OCI-LY1 (cell line): ENCODE results near the gene SEMA6B.

ENCODE experiments used
- H2AFZ ChIP-seq: fragments of 200-600 bp; sonication (generic), shearing (Covaris generic); 2 replicates; pipeline ENCODE4 v1.6.0; 2014; ENCODE audit warnings: antibody characterized with exemption, mild to moderate bottlenecking, low read length
- H3F3A ChIP-seq: fragments of 200-600 bp; sonication (generic), shearing (Covaris generic); 2 replicates; pipeline ENCODE4 v1.6.0; 2014; ENCODE audit warnings: mild to moderate bottlenecking, antibody characterized with exemption, low read length, moderate library complexity; ENCODE audit not compliant: insufficient read depth
- H3K27ac ChIP-seq: fragments of 200-600 bp; sonication (generic); 2 replicates; pipeline ENCODE4 v1.5.1; 2014; ENCODE audit warnings: low read length, mixed run types, mild to moderate bottlenecking, low read depth; ENCODE audit not compliant: poor library complexity, severe bottlenecking
- H3K27me3 ChIP-seq: fragments of 200-600 bp; sonication (generic); 2 replicates; pipeline ENCODE4 v1.6.0; 2014; ENCODE audit warnings: antibody characterized with exemption, mild to moderate bottlenecking, low read length, moderate library complexity; ENCODE audit not compliant: insufficient read depth
- H3K36me3 ChIP-seq: fragments of 200-600 bp; sonication (generic); 2 replicates; pipeline ENCODE4 v1.6.1; 2014; ENCODE audit warnings: mild to moderate bottlenecking, antibody characterized with exemption, low read length, moderate library complexity, mixed read lengths; ENCODE audit not compliant: insufficient read depth
- H3K4me1 ChIP-seq: fragments of 200-600 bp; sonication (generic); 2 replicates; pipeline ENCODE4 v1.5.1; 2014; ENCODE audit warnings: mild to moderate bottlenecking, low read length, moderate library complexity; ENCODE audit not compliant: insufficient read depth, severe bottlenecking
- H3K4me2 ChIP-seq: fragments of 200-600 bp; sonication (generic), shearing (Covaris generic); 2 replicates; pipeline ENCODE4 v1.6.1; 2014; ENCODE audit warnings: low read length
- H3K4me3 ChIP-seq: fragments of 200-600 bp; sonication (generic); 2 replicates; pipeline ENCODE4 v1.5.1; 2014; ENCODE audit warnings: low read length, low read depth, mild to moderate bottlenecking, mixed read lengths; ENCODE audit not compliant: poor library complexity, severe bottlenecking
- H3K79me2 ChIP-seq: fragments of 200-600 bp; shearing (Covaris generic); 2 replicates; pipeline ENCODE4 v1.6.1; 2016; ENCODE audit warnings: mixed run types, low read length, mixed read lengths; ENCODE audit not compliant: insufficient read depth
- H3K9ac ChIP-seq: fragments of 200-600 bp; sonication (generic), shearing (Covaris generic); 2 replicates; pipeline ENCODE4 v1.6.1; 2014; ENCODE audit warnings: mild to moderate bottlenecking, low read length, mixed read lengths
- H3K9me2 ChIP-seq: fragments of 200-600 bp; sonication (generic), shearing (Covaris generic); 2 replicates; pipeline ENCODE4 v1.6.1; 2014; ENCODE audit warnings: low read depth, mild to moderate bottlenecking, low read length, mixed read lengths
- H3K9me3 ChIP-seq: fragments of 200-600 bp; shearing (Covaris generic); 2 replicates; pipeline ENCODE4 v1.6.1; 2014; ENCODE audit warnings: low read length, mixed read lengths
- H4K20me1 ChIP-seq: fragments of 200-600 bp; sonication (generic), shearing (Covaris generic); 2 replicates; pipeline ENCODE4 v1.6.0; 2016; ENCODE audit warnings: mild to moderate bottlenecking, low read length; ENCODE audit not compliant: insufficient read depth
- CTCF ChIP-seq: fragments of 200-600 bp; sonication (generic), shearing (Covaris generic); IDR thresholded peaks from 2 replicates; pipeline ENCODE4 v1.5.1; 2017; ENCODE audit warnings: mild to moderate bottlenecking, antibody characterized with exemption, low read length, moderate library complexity, mixed read lengths
- EZH2 ChIP-seq: fragments of 200-600 bp; sonication (generic), shearing (Covaris generic); IDR thresholded peaks from 2 replicates; pipeline ENCODE4 v1.8.0; 2017; ENCODE audit warnings: borderline replicate concordance, mixed run types, mild to moderate bottlenecking, antibody characterized with exemption, low read length, moderate library complexity, mixed read lengths

Gene SEMA6B

GRCh38 chr19:4578552-4579248, 19.2 kb upstream of the SEMA6B start:
- no peak overlapping the region for H3K9ac ChIP-seq
- H3K9me2 ChIP-seq: no peaks in the 10 kb centered on the region
- H3K27me3 ChIP-seq: no peaks in the 10 kb centered on the region; the same call in 1 of the 2 replicates
- no peaks in the 10 kb centered on the region for H3K4me1 ChIP-seq
- H3K36me3 ChIP-seq: no peaks in the 10 kb centered on the region
- H3K79me2 ChIP-seq: no peaks in the 10 kb centered on the region
- no peak overlapping the region for H3K27ac ChIP-seq
- no peaks in the 10 kb centered on the region; the same call in 1 of the 2 replicates for H3F3A ChIP-seq
- no peaks in the 10 kb centered on the region for H3K9me3 ChIP-seq
- H3K4me3 ChIP-seq: no peak overlapping the region
- no peak overlapping the region for H3K4me2 ChIP-seq
- no peak overlapping the region for H2AFZ ChIP-seq
- no peaks in the 10 kb centered on the region for H4K20me1 ChIP-seq
- TF ChIP-seq EZH2: no peak
- TF ChIP-seq CTCF: no peak

GRCh38 chr19:4577020-4577782, 17.7 kb upstream of the SEMA6B start:
- Histone ChIP-seq H3K27ac (no peak overlapping the region), H3F3A (no peaks in the 10 kb centered on the region; the same call in 1 of the 2 replicates), H3K9me2 (no peaks in the 10 kb centered on the region), H3K27me3 (no peaks in the 10 kb centered on the region), H2AFZ (no peak overlapping the region), H3K4me1 (no peaks in the 10 kb centered on the region), H3K9me3 (no peaks in the 10 kb centered on the region), H3K9ac (no peak overlapping the region), H3K4me2 (no peak overlapping the region), H3K79me2 (no peaks in the 10 kb centered on the region), H3K36me3 (no peaks in the 10 kb centered on the region), H4K20me1 (no peaks in the 10 kb centered on the region), H3K4me3 (no peak overlapping the region)
- no peak for TF ChIP-seq EZH2
- TF ChIP-seq CTCF: 0 out of 2 replicates have a peak, but pooled peaks have one; percentile 2

GRCh38 chr19:4576016-4576933, 16.8 kb upstream of the SEMA6B start:
- Histone ChIP-seq H3K36me3 (no peaks in the 10 kb centered on the region), H3F3A (no peaks in the 10 kb centered on the region; the same call in 1 of the 2 replicates), H2AFZ (no peak overlapping the region), H3K79me2 (no peaks in the 10 kb centered on the region), H3K9me2 (no peaks in the 10 kb centered on the region), H4K20me1 (no peaks in the 10 kb centered on the region), H3K9me3 (no peaks in the 10 kb centered on the region), H3K27me3 (peaks cover 2% of the 10 kb centered on the region; the same call in 1 of the 2 replicates), H3K27ac (no peak overlapping the region), H3K4me3 (no peak overlapping the region), H3K9ac (no peak overlapping the region), H3K4me1 (no peaks in the 10 kb centered on the region), H3K4me2 (no peak overlapping the region)
- TF ChIP-seq EZH2: no peak
- peak; percentile 76 for TF ChIP-seq CTCF
